GDM1 (cell line): ENCODE results near the gene TMBIM4.
"Not testable (repeated sequence)": the region's sequence is repeated elsewhere in the genome, so short reads cannot be mapped to it uniquely, and the experiment has no call there.

ENCODE experiments used
- DNase-seq: peaks from one replicate; lab custom pipeline; 2025; lab: John Stamatoyannopoulos, UW

The TMBIM4 gene

DNA sequence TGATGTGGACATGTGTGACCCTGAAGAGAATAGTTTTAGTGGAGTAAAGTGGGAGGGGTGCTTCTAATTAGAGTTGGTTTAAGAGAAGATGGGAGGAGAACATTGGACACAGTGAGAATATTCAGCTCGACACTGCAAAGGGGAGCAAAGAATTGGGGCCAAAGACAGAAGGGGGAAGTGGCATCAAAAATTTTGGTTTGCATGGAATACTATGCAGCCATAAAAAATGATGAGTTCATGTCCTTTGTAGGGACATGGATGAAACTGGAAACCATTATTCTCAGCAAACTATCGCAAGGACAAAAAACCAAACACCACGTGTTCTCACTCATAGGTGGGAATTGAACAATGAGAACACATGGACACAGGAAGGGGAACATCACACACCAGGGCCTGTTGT lies 15.0 kb upstream of the TMBIM4 start:
- DNase-seq = not testable (repeated sequence)

DNA sequence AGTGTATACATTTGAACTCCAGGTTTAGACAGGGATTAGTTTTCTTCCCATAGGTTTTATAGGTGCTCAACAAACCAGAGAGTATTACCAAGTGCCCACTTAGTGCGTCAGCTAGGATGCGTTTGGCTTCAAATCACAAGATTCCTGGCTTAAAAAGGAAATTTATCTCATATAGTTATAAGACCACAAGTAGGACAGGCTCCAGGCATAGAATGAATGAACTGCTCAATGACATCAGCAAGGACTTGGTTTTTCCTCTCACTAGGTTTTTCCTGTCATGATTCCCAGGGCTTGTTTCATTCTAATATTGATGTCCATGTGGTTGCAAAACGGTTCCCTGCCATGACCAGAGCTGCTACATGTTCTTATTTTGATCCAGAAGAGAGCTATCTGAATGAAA lies 13.2 kb upstream of the TMBIM4 start:
- DNase-seq = no peak

DNA sequence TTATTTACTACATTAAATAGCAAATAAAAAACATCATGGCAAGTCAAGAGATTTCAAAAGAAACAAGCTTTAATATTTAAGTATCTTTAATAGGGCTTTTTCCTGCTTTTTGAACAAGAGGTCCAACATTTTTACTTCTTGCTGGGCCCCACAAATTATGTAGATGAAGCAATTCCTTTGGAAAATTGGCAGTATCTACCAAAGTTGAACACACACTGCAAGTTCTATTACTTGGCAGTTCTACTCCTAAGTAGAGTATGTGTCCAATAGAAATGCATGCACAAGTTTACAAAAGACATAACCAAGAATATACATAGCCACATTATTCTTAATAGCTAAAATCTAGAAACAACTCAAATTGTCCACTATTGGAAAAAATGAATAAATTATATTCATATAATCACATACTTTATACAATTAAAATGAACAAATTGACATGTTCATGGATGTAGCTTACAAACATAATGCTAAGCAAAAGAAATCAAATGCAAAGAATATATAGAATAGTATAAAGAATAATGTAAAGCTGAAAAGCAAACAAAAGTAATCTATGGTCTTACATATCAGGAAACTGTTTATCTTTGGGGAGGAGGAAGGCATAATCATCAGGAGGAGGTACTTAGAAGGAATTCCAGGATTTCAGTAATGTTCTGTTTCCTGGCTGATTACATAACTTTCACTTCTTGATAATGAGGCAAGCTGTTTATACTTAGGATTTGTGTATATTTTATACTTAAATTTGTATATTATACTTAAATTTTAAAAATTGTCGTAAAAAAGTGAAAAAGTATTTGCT lies 6.5 kb upstream of the TMBIM4 start:
- DNase-seq = no peak

DNA sequence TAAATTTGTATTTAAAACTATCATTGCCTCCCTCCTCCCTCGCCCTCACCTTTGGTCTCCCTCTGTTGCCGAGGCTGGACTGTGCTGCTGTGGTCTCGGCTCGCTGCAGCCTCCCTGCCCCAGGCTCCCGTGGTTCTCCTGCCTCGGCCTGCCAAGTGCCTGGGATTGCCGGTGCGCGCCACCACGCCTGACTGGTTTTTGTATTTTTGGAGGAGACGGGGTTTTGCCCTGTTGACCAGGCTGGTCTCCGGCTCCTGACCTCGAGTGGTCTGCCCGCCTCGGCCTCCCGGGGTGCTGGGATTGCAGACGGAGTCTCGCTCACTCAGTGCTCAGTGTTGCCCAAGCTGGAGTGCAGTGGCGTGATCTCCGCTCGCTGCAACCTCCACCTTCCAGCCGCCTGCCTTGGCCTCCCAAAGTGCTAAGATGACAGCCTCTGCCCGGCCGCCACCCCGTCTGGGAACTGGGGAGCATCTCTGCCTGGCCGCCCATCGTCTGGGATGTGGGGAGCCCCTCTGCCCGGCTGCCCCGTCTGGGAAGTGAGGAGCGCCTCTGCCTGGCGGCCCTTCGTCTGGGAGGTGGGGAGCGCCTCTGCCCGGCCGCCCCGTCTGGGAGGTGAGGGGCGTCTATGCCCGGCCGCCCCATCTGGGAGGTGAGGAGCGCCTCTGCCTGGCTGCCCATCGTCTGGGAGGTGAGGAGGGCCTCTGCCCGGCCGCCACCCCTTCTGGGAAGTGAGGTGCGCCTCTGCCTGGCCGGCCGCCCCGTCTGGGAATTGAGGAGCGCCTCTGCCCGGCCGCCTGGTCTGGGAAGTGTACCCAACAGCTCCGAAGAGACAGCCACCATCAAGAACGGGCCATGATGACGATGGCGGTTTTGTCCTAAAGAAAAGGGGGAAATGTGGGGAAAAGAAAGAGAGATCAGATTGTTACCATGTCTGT lies 4.9 kb upstream of the TMBIM4 start:
- not testable (repeated sequence) for DNase-seq

DNA sequence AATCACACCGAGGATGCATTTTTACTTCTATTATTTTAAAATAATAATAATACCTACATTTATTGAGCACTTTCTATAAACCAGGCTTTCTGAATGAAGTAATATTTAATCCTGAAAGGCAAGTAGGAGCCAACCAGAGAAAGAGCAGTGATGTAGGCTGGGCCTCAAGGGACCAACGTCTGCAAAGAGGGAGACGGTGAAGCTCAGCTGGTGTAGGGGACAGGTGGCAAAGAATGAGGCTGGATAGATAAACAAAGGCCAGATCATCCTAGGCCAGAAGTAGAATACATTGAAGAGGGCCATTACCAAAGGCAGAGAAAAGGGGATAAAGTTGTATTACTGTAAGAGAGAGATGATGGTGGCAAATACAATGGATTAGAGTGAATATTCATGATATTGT lies 810 bp upstream of the TMBIM4 start:
- DNase-seq = no peak

DNA sequence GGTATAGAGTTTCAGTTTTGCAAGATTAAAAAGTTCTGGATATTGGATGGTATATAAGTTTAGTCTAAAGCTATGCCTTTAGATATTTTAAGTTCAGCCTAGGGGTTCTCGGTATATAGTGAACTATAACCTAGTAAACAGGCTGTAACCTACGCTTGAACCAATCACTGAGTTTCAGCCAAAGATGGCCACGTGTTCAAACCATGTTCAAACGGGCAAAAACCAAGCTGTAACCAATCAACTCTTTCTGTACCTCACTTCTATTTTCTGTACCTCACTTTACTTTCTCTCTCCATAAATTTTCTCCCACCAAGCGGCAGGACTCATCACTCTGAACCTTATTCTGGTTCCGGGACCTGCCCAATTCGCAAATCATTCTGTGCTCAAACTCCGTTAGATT lies 1.4 kb downstream of the TMBIM4 start:
- DNase-seq = no peak

DNA sequence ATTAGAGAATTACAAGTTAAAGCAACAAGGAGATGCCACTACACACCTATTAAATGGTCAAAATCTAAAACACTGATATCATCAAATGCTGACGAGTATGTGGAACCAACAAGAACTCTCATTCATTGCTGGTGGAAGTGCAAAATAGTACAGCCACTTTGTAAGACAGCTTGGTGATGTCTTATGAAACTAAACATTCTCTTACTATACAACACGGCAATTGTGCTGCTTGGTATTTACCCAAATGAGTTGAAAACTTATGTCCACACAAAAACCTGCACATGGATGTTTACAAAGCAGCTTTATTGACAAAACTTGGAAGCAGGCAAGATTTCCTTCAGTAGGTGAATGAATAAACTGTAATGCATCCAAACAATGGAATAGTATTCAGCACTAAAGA lies 3.2 kb downstream of the TMBIM4 start:
- no peak for DNase-seq

DNA sequence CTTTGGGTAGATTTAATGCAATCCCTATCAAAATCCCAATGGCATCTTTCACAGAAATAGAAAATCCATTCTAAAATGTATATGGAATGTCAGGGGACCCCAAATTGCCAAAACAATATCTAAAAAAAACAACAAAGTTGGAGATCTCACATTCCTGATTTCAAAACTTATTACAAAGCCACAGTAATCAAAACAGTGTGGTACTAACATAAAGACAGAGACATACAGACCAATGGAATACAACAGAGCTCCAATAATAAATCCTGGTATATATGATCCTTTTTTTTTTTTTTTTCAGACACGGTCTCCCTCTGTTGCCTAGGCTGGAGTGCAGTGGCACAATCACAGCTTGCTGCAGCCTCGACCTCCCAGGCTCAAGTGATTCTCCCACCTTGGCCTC lies 4.7 kb downstream of the TMBIM4 start:
- no peak for DNase-seq

DNA sequence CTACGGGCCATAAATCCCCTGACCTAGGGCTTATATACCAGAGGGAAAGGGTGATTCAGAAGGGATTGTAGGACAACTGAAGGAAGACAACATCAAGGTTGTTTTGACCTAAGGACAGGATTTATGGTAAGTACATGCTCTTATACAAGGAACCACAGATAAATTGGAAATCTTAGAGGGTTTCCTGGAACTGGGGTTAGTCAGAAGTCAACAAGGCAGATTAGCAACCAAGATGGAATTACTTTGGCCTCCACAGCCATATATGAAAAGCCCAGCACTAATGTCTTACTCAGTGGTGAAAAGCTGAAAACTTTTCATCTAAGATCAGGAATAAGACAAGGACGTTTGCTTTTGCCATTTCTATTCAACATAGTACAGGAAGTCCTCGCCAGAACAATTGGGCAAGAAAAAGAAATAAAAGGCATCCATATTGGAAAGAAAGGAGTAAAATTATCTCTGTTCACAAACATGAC lies 5.4 kb downstream of the TMBIM4 start:
- DNase-seq = no peak

DNA sequence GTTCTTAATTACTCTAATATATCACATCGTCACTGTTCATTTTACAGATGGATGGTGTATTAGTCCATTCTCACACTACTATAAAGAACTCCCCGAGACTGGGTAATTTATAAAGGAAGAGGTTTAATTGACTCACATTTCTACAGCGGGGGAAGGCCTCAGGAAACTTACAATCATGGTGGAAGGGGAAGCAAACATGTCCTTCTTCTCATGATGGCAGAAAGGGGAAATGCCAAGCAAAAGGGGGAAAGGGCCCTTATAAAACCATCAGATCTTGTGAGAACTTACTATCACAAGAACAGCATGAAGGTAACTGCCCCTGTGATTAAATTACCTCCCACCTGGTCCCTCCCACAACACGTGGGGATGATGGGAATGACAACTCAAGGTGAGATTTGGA lies 6.5 kb downstream of the TMBIM4 start:
- no peak for DNase-seq

DNA sequence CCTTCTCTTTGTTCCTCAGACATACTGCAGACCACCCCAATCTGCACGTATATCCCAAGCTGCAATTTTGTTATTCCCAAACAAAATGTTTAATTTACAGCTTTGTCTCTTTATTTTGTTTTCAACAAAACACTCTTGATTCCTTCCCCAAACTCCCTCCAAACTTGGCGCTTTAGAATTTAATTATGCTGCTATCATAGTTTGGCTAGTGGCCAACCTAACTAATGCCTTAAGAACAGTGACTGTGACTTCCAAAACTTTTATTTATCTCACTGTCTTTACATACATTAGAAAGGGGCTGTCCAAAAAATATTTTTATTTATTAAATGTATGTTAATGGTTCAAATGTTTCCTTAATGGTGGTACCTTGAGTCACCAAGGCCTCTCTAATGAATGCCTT lies 7.1 kb downstream of the TMBIM4 start:
- DNase-seq = no peak

DNA sequence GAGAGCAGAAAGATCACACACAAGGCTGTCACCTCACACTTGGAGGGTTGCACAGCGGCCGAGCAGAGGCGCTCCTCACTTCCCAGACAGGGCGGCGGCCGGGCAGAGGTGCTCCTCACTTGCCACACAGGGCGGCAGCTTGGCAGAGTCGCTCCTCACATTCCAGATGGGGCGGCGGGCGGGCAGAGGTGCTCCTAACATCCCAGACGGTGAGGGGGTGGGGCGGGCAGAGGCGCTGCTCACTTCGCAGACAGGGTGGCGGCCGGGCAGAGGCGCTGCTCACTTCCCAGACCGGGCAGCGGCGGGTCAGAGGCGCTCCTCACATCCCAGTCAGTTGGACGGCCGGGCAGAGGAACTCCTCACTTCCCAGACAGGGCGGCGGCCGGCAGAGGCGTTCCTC lies 9.1 kb downstream of the TMBIM4 start:
- DNase-seq = no peak

DNA sequence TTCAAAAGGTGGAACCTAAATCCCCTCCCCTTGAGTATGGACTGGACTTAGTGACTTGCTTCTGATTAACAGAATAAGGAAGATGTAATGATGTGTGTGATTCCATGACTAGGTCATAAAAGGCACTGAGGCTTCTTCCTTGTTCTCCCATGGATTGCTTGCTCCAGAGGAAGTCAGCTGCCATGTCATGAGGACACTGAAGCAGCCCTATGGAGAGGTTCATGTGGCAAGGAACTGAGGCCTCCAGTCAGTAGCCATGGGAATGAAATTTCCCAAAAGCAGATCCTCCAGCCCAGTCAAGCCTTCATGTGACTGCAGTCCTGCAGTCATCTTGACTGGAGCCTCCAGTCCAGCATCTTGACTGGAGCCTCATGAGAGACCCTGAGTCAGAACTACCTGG lies 10.7 kb downstream of the TMBIM4 start:
- no peak for DNase-seq

DNA sequence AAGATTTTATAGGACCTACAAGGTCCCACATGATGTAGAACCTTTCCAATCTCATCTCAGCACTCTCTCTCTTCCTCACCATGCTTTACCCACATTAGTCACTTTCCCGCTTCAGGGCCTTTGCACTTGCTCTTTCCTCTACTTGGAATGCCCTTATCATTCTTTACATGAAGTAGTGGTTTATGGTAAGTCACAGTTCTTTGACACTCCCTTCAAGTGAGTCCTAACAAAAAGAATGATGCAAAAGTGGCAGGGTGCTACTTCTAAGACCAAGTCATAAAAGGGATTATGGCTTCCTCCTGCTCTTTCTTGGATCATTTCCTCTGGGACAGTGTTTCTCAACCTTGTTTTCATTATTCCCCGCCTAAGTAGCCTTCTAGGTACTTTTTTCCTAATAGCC lies 13.1 kb downstream of the TMBIM4 start:
- DNase-seq = no peak

DNA sequence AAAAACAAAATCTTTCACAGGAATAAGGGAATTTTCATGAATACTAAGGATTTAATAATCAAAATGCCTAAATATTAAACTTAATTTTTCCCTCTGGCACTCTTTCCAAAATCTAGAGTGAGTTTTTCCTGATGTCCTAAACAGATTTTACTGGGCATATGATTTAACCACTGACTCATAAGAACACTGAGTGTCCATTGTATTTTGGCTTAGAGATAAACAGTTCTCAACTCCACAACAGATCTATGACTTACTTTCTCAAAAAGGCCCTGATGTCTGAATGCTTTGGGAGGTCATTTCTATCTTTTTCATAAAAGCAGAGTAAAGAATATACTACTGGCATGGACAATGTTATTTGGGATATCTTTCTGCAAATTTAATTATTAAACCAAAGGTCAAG lies 15.0 kb downstream of the TMBIM4 start:
- DNase-seq = no peak

DNA sequence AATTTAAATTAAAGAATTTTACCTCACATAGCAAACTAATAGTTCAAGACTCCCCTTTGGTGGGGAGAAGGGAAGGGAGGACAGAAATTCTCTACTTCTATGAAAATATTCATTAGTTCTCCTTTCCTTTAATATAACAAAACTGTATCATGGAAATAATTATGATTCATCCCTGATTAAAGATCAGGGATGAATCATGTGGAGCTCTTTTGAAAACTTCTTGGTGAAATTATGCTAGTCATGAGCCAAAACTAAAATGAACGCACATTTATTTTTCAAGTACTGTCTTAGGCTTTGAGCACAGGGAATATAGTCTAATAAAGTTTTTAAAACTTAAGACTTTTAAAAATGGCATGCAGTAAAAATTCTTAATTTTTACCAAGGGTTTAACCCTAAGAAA lies 17.1 kb downstream of the TMBIM4 start:
- no peak for DNase-seq

DNA sequence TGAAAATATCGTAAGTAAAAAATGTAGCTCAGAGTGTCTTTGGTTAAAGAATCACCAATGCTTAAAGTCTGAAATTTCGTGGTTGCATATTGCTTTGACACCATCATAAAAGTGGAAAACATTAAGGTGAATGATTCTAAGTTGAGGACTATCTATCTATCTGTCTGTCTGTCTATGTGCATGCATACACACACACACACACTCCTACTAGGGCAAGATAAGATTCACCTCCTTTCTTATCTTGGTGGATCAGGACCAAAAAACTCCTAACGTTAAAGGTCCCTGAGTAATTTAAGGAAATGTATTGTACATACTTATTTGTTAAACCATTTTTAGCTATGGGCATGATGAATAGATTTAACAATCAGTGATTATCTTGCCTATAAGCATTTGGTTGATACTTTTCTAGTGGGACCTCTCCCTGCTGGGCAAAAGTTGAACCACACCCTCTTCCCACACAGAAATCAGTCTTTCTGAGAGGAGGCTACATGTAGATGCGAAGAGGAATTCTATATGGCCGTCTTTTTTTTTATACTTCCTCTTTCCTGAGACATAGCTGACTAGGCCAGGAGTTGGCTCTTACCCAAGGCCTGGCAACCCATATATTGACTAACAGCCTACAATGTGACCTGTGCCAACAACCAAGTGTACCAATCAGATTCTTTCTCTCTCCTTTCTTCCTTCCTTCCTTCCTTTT lies 19.9 kb downstream of the TMBIM4 start:
- DNase-seq = no peak

DNA sequence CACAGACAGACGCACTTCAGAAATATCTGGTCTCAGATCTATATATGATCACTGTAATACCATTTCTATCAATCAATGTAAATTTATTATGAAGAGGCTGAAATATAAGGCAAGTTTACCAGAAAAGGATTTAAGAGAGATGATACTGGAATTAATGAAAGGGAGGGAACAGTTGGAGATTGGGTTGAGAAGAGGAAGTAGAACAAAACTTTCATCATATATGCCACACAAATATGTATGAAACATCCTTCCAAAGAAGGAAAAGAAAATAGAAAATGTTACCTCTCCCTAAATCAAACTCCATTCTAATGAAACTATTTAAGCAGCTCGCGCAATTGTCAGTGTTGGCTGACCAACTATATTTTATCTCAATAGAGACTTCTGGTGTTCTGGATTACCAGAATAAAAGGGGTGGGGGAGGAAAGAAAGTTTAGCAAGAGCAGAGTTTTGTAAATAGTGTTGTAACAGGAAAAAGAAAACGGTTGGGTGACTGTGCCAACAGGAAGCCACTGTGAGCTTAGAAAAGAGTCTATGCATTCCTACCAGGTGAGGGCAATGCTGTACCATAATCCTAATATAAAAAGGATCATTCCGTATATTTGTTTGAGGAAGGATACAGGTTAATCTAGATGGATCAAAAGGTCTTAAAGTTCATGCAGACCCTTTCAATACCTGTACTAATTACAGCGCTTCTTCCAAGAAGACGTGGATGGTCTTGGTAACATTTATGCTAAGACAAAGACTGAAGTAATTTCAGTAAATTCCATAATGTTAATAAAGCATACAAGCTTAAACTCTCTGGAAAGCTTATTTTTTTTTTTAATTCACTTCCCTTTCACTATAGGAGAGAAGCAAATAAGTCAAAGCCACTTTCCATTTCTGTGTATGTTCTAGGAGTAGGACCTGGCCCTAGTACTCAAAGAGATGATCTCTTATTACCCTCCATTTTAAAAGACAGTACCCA lies 24.7 kb downstream of the TMBIM4 start:
- DNase-seq = peak; percentile 44

DNA sequence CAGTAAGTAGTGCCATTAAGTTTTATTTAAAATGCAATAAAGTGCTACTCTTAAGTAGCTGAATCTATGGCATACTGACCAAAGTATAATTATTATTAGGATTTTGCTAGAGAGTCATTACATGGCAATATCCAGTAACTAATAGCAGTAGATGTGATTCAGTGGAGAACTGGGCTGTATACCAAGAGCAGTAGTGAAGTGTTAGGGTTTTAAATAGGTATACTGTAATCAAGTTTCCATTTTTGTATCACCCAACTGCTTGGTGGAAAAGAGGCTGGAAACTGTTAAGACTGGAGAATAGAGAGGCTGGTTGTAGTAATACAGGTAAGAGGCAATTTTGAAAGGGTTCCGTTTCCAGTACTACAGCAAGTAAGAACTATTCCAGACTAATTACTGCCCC lies 25.9 kb downstream of the TMBIM4 start:
- DNase-seq = no peak

DNA sequence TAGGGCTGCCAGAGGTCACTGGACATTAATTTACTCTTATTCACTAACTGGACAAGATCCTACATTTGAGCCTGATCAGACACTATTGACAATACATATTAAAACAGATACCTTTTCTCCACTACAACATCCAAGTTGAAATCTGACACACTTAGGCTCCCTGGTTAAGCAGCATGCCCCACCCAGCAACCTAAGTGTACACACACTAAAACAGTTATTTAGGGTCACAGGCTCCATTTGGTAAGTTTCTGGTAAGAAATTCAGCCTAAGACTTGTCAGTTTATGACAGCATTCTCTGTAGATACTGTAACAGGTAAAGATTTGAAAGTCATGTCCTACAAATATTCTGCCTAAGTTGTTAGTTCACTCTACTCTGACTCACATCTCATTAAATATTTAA lies 27.0 kb downstream of the TMBIM4 start:
- no peak for DNase-seq

DNA sequence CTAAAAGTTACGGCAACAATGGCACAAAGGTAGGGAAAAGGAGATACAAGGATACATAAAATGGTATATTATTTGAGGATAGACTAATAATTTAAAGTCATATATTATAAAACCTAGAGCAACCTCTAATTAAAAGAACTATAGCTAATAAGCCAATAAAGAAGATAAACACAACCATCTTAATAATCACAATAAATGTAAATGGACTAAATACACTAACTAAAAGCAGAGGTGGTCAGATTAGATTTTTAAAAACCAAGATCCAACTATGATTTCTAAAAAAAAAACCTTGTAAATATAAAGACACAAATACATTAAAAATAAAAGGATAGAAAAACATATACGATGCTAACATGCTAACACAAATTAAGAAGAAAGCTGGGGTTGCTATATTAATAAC lies 28.5 kb downstream of the TMBIM4 start:
- DNase-seq = no peak
